HCT116 (cell line): ENCODE results near the gene PRMT7.

ENCODE experiments used
- EGR1 ChIP-seq: IDR thresholded peaks from 2 replicates; pipeline ENCODE4 v1.6.1; 2012; ENCODE audit warnings: low read depth
- EZH2 ChIP-seq: fragments of 200-600 bp; sonication (generic); IDR thresholded peaks from 2 replicates; pipeline ENCODE4 v1.6.1; 2017; ENCODE audit warnings: antibody characterized with exemption, mixed run types
- EZH2phosphoT487 ChIP-seq: fragments of 200-600 bp; IDR thresholded peaks from 2 replicates; pipeline ENCODE4 v1.6.1; 2018; ENCODE audit warnings: antibody characterized with exemption, borderline replicate concordance
- FOSL1 ChIP-seq: IDR thresholded peaks from 2 replicates; pipeline ENCODE4 v1.6.1; 2012; ENCODE audit warnings: low read depth
- POLR2A ChIP-seq: IDR thresholded peaks from 2 replicates; pipeline ENCODE4 v1.7.0; 2011; ENCODE audit warnings: borderline replicate concordance; ENCODE audit not compliant: insufficient read depth, insufficient read length; ENCODE audit errors: extremely low read depth
- POLR2AphosphoS5 ChIP-seq: IDR thresholded peaks from 2 replicates; pipeline ENCODE4 v1.6.1; 2011; ENCODE audit warnings: mild to moderate bottlenecking, low read depth, low read length, moderate library complexity
- SP1 ChIP-seq: IDR thresholded peaks from 2 replicates; pipeline ENCODE4 v1.6.1; 2012; ENCODE audit warnings: low read depth
- TF ChIP-seq, protein P1 (sequence below), 3 experiments: fragments of 200-600 bp in 1 of 3; sonication (generic) in 1 of 3; IDR thresholded peaks in 2 of 3; conservative IDR thresholded peaks in 1 of 3; 2 replicates each; pipeline ENCODE4 v1.5.1; 2012 to 2017; ENCODE audit warnings: low read depth in 2 of 3, low read length in 2 of 3, antibody characterized with exemption in 1 of 3, borderline replicate concordance in 1 of 3, control low read depth in 1 of 3, mild to moderate bottlenecking in 1 of 3, mixed read lengths in 1 of 3, mixed run types in 1 of 3, moderate library complexity in 1 of 3; ENCODE audit not compliant: insufficient read depth in 1 of 3
- TF ChIP-seq, protein P2 (sequence below): IDR thresholded peaks from 2 replicates; pipeline ENCODE4 v1.6.1; 2012; ENCODE audit warnings: low read depth
- TF ChIP-seq, protein P3 (sequence below): IDR thresholded peaks from 2 replicates; pipeline ENCODE4 v1.6.1; 2012

DNA sequence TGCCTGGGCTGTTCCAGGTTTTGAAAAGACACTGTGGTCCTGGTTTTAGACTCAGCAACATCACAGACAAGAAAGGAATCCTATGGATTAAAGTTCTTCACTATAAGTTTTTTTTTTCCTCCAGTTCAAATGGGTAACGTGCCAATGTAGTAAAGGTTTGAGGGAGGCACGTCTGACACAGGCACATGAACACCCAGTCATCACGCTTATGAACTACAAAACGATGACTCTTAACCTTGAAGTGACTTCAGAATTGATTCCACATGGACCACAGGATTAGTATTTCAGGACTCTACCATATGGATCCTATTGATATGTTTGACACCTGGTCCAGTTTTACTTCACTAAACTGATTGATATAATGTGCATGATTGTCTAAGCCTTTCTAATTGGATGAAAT is 2.3 kb downstream of the PRMT7 start:
- TF ChIP-seq, protein P1, sequence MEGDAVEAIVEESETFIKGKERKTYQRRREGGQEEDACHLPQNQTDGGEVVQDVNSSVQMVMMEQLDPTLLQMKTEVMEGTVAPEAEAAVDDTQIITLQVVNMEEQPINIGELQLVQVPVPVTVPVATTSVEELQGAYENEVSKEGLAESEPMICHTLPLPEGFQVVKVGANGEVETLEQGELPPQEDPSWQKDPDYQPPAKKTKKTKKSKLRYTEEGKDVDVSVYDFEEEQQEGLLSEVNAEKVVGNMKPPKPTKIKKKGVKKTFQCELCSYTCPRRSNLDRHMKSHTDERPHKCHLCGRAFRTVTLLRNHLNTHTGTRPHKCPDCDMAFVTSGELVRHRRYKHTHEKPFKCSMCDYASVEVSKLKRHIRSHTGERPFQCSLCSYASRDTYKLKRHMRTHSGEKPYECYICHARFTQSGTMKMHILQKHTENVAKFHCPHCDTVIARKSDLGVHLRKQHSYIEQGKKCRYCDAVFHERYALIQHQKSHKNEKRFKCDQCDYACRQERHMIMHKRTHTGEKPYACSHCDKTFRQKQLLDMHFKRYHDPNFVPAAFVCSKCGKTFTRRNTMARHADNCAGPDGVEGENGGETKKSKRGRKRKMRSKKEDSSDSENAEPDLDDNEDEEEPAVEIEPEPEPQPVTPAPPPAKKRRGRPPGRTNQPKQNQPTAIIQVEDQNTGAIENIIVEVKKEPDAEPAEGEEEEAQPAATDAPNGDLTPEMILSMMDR (IDR thresholded peaks at IDR 0.05 in 2 of 3, conservative IDR thresholded peaks at IDR 0.05 in 1 of 3; ENCODE audit: borderline replicate concordance in 1 of 3, insufficient read depth in 1 of 3, low read depth in 2 of 3, low read length in 2 of 3): no peak
- TF ChIP-seq EZH2 (no peak), POLR2AphosphoS5 (no peak), EGR1 (no peak), POLR2A (no peak), FOSL1 (no peak), EZH2phosphoT487 (no peak), SP1 (no peak)
- TF ChIP-seq, protein P2, sequence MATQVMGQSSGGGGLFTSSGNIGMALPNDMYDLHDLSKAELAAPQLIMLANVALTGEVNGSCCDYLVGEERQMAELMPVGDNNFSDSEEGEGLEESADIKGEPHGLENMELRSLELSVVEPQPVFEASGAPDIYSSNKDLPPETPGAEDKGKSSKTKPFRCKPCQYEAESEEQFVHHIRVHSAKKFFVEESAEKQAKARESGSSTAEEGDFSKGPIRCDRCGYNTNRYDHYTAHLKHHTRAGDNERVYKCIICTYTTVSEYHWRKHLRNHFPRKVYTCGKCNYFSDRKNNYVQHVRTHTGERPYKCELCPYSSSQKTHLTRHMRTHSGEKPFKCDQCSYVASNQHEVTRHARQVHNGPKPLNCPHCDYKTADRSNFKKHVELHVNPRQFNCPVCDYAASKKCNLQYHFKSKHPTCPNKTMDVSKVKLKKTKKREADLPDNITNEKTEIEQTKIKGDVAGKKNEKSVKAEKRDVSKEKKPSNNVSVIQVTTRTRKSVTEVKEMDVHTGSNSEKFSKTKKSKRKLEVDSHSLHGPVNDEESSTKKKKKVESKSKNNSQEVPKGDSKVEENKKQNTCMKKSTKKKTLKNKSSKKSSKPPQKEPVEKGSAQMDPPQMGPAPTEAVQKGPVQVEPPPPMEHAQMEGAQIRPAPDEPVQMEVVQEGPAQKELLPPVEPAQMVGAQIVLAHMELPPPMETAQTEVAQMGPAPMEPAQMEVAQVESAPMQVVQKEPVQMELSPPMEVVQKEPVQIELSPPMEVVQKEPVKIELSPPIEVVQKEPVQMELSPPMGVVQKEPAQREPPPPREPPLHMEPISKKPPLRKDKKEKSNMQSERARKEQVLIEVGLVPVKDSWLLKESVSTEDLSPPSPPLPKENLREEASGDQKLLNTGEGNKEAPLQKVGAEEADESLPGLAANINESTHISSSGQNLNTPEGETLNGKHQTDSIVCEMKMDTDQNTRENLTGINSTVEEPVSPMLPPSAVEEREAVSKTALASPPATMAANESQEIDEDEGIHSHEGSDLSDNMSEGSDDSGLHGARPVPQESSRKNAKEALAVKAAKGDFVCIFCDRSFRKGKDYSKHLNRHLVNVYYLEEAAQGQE: no peak
- TF ChIP-seq, protein P3, sequence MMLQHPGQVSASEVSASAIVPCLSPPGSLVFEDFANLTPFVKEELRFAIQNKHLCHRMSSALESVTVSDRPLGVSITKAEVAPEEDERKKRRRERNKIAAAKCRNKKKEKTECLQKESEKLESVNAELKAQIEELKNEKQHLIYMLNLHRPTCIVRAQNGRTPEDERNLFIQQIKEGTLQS: no peak
